C4-2B (cell line): Measurements from ENCODE around the gene IFNGR1.

ENCODE experiments used
- CTCF ChIP-seq: fragments of 450-650 bp; conservative IDR thresholded peaks from 2 replicates; pipeline ENCODE4 v1.5.1; 2017; ENCODE audit warnings: mild to moderate bottlenecking
- ZFX ChIP-seq: fragments of 450-650 bp; IDR thresholded peaks from 2 replicates; pipeline ENCODE4 v1.6.1; 2017

DNA sequence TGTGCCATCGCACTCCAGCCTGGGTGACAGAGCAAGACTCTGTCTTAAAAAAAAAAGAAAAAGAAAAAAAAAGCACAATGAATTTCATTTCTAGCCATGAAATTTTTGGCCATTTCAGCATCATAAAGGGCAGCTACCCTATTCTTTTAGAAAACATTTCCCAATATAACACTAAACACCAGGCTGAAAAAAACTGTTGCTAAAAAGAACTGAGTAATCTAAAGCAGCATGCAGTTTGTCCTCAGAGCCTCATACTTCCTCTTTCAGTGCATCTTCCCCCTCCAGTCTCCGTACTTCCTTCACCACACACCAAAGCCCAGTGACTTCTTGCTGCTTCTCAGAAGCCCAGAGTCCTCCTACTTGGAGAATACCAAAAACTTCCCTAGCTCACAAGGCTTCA lies 5.6 kb upstream of the IFNGR1 start:
- TF ChIP-seq CTCF, result no peak
- TF ChIP-seq ZFX, result no peak
